Midbrain (tissue), 1 donor: ENCODE measurements around the gene PSMG4.

Source experiments
- DNase-seq: peaks from one replicate; lab custom pipeline; 2025; lab: John Stamatoyannopoulos, UW

PSMG4 gene

DNA sequence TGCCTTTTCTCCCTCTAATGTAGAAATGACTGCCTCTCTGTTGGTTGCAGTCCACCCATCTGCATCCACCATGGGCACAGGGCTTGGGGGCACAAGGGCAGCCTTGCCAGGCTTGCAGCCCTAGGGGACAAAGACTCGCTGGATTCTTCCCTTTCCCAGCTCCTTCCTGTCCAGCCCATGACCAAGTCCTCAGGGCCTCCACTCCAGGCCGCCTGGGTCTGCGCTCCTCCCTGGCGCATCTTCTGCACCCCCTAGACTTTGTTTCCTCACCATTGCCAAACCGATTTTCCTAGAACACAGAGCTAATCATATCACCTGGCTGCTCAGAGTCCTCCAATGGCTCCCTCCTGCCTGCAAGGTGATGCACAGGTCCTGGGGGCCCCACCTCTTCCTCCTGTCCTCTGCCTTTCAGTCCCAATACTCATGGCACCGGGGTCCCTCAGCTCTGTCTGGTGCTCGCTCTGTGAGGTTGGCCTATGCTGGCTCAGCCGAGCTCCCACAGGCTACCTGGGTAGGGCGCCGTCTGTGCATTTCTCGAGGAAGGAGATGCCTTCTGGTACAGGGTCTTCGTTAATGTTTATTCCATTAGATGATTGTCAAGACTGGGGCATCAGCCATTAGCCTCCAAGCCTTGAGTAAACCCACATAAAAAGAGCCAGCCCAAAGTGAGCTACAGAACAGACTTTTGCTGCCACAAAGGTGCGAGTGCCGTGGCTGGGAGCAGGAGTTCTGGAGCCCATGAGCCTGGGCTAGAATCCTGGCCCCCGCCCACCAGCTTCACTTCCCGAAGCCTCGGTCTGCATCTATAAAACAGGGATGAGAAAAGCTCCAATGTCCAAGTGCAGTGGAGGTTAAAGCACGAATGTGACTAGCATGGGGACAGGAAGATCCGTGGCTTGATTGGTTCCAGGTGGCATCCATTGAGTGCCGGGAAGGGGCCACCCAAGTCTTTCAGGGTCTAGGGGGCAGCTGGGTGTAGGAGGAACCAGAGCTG lies 17.7 kb downstream of the PSMG4 start:
- no peak for DNase-seq

GRCh38 chr6:3277251-3277650 lies 18.5 kb downstream of the PSMG4 start:
- DNase-seq, result no peak

DNA sequence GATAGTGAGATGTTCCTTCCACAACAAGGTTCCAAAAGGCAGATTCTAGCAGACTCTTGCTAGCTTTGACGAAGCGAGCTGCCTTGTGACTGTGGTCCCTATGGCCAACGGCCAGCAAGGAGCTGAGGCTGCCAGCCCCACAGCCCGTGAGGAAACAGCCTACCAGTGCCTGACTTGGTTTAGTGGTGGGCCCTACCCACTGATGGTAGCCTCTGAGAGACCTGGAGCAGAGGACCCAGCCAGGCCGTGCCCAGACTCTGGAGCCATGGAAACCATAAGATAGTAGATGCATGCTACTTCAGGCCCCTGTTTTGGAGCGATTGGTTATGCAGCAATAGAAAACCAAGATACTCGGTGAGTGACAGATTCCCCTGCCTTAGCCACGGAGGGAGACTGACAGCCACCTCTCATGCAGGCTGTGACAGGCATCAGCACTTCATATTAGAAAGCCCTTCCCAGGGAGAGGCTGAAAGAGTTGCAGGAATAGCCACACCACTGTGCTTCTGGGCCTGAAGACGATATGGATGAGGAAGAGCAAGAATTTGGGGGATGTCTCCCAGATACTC lies 19.2 kb downstream of the PSMG4 start:
- DNase-seq, result no peak

GRCh38 chr6:3278691-3279090 lies 19.9 kb downstream of the PSMG4 start:
- DNase-seq, result no peak

GRCh38 chr6:3280091-3280490 lies 21.3 kb downstream of the PSMG4 start:
- no peak for DNase-seq

DNA sequence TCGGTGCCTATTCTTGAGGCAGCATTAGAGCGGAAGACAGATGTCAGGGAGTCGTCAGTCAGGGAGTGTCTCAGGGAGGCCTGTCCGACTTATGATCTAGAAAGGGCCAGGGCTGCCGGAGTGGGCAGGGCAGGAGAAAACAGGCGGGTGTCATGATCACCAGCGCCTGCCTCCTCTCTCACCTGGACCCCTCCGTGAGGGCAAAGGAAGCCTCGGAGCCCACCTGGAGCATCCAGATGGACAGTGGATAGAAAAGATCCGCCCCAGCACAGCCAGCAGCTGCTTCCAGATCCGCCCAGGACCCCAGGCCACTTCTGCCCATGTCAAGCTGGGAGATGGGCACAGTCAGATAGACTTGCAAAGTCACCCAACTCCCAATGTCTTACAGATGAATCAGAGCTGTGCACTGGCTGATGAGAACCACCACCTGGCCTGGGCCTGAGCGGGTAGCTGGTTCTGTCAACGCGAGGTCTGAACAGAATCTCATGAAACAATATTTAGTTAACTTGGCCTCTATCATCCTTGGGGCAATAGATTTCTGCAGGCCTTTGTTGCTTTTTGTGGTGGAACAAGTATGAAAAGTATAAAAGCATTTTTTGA lies 22.2 kb downstream of the PSMG4 start:
- DNase-seq, result no peak

DNA sequence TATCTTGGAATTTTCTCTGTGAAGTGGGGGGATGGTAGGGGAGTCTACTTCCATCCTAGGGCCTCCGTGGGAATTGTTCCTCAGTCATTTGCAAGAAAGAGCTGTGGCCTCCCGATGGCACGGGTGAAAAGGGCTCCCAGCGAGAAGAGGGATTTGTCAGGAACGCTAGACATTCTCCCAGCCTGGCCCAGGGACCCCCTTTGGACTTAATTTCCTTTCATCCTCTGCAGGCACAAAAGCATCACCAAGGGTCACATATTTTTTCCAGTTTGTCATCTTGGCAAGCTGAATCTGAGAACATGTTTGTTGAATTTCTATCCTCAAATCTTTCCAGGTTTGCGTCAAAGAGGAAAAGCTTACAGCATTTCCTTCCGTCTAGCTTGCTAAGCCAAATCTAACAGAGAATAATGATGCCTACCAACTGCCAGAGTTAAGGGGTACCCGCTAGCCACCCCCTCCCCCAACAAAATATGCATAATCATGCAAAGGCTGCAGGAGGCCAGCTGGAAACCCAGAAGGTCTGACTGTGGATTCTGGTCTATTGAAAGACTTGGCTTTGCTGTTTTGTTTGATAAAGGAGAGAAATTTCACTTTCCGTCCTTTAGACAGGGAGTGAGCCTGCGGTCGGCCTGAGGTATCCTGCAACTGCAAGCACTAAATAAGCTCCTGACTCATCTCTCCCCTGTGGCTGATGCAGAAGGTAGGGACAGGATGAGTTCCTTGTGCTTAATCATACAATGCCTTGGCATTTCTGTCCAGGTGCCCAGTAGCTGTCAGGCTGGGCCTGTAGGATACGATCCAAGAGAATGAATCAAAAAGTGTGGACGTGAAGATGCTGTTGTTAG lies 23.1 kb downstream of the PSMG4 start:
- DNase-seq, result peak; percentile 22

GRCh38 chr6:3282476-3283236 lies 23.9 kb downstream of the PSMG4 start:
- no peak for DNase-seq

GRCh38 chr6:3283241-3283640 lies 24.5 kb downstream of the PSMG4 start:
- DNase-seq, result no peak

DNA sequence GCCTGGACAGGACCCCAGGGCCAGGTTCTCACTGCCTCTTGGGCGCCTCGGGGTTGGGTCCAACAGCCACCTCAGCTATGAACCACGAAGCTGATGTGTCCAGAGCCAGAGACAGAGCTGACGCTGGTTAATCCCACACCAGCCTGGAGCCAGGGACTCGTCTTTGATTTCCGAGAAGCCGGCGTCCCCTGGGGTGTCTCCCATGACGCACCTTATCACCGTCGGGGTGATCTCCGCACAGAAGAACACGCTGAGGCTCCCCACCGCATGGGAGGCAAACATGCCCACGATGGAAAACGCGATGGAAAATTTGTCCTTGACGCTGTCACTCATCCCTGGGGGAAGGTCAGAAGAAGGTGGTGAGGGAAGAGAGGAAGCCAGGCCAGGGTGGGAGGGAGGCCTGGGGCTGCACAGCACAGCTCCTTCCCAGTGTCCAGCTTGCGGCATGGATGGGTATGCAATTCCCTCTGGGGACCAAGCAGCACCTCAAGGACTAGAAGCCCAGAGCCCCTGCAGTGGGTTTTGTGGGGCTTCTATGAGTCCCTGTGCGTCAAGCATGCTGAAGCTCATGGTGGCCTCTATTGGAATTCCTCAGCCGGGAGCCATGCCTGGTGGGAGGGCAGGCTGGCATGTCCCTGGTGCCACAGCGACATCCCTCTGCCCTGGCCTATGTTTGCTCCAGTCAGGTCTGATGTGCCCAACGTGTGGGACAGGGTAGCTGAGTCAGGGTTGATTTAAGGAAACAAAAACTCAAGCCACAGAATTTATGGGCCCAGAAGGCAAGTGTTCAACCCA lies 25.1 kb downstream of the PSMG4 start:
- DNase-seq, result no peak

DNA sequence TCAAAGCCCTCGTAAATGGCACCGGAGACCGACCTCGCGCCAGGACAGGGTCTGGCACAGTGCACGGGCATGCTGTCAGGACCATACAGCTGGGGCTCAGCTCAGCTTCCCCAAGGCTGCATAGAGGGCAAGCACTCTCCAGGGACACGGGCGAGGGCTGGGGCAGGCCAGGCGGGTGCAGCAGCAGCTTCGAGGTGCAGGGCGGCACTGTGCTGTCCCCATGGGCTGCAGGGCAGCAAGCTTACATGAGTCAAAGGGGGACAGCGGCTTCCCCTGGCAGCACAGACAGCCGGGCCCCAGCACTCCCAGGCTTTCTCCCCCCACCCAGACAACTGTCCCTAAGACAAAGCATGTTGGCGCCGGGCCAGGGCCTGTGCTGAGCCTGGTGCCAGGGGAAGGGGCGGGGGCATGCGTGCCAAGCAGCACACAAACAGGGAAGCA lies 25.7 kb downstream of the PSMG4 start:
- peak; percentile 38 for DNase-seq

- DNase-seq, result peak; percentile 23
Measured at GRCh38 chr6:3285049-3285639, 26.4 kb downstream of the PSMG4 start.

- no peak for DNase-seq
Measured at GRCh38 chr6:3285732-3286131, 27.0 kb downstream of the PSMG4 start.

GRCh38 chr6:3286641-3287171 lies 28.0 kb downstream of the PSMG4 start:
- DNase-seq, result no peak

DNA sequence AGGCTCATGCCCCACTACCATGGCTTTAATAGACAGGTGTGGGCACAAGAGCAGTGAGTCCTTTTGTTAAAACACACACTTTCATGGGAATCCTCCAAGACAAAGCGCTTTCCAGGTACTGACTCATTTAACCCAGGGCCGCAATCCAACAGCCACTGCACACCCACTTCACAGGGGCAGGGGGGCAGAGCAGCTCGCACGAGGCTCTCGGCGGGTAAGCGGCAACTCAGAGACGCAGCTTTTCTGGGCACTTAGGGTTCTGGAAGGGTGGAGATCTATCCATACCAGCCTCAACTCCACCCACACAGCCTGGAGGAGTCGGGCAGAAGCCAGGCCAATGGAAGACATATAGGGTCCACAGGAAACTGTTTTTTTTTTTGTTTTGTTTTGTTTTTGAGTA lies 28.6 kb downstream of the PSMG4 start:
- DNase-seq, result no peak

GRCh38 chr6:3287976-3288707 lies 29.4 kb downstream of the PSMG4 start:
- no peak for DNase-seq

GRCh38 chr6:3288711-3289663 lies 30.2 kb downstream of the PSMG4 start:
- DNase-seq, result no peak

- DNase-seq, result no peak
Measured at GRCh38 chr6:3289664-3290055, 30.9 kb downstream of the PSMG4 start.
